ENCODE results near the gene HYOU1.
"Not testable (repeated sequence)": the region's sequence is repeated elsewhere in the genome, so short reads cannot be mapped to it uniquely, and the experiment has no call there.

The HYOU1 gene

DNA sequence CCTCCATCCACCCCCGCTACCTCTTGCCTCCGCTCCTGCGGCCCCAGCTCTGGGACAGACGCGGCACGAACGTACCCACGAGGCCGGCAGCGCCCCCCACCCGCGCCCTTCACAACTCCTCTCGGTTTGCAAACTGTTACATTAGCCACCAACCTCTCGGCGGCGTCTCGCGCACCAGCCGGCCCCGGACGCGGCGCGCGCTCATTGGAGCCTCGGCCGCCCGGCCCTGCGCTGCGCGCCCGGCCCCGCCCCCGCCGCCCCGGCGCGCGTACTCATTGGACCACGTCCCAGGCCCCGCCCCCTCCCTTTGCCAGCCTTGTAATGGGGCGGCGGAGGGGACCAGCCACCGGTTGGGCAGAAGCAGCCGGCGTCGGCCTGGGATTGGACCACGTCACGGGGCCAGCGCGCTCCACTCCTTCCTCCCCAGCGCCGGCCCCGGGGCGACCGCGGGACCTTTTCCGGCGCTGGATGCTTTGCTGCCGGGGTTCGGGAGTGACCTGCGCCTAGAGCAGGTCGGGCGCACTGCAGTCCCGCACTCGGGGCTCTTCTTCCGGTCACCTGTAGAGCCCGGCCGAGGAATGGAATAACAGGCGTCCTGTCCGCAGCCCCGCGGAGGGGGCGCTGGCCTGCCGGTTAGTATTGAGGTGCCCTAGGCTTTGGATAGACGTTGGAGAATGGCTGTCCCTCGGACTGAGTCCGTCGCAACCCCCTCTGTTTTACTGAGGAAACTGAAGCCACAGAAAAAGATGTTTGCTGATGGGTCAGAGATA, at the start of gene HYOU1:
Gene HYOU1 (minus strand): TSS at position 206 of the 770 bp plus-strand sequence. CDS start 1,045 bp downstream, outside the sequence.
- DNase-seq (ENCODE audit: low read depth), result peak; percentile 98

DNA sequence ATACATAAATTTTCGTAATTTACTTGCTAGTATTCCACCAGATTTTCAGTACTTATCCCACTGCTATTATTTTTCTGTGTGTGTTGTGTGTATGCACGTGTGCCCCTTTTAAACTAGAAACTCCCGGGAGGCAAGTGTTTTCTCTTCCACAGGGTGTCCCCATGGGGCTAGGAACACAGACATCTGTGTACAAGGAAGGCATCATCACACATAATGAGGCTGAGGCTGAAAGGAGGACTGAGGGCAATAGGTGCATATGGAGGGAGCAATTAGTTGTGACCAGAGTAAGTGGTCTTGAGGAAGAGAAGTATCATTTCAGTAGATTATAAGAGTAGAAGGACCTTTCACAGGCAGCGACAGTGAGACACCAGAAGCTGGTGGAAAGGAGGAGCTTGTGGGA, 46.8 kb upstream of the HYOU1 start:
- DNase-seq (ENCODE audit: low read depth), result no peak

DNA sequence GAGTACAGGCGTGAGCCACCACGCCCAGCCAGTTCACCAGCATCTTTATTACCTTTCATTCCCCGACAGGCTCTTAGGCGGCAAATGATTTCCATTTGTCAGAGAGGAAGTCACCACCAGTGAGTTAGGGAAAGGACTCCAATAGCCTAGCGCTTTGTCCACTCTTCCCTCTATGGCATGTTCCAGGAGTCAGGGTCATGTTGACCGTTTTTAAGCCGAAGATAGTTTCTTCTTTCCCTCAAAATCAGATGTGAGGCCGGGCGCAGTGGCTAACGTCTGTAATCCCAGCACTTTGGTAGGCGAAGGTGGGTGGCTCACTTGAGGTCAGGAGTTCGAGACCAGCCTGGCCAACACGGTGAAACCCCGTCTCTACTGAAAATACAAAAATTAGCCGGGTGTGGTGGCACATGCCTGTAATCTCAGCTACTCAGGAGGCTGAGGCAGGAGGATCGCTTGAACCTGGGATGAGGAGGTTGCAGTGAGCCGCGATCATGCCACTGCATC, 46.2 kb upstream of the HYOU1 start:
- DNase-seq (ENCODE audit: low read depth), result not testable (repeated sequence)

GRCh38 chr11:119101759-119102423, 44.9 kb upstream of the HYOU1 start, which contains the start of gene DPAGT1:
TSS of gene DPAGT1 (minus strand) at chr11:119101853. CDS start at chr11:119101655, 198 bp downstream.
- peak; percentile 54 for DNase-seq (ENCODE audit: low read depth)

- no peak for DNase-seq (ENCODE audit: low read depth)
These were observed 44.2 kb upstream of the HYOU1 start for GRCh38 chr11:119100994-119101758.

DNA sequence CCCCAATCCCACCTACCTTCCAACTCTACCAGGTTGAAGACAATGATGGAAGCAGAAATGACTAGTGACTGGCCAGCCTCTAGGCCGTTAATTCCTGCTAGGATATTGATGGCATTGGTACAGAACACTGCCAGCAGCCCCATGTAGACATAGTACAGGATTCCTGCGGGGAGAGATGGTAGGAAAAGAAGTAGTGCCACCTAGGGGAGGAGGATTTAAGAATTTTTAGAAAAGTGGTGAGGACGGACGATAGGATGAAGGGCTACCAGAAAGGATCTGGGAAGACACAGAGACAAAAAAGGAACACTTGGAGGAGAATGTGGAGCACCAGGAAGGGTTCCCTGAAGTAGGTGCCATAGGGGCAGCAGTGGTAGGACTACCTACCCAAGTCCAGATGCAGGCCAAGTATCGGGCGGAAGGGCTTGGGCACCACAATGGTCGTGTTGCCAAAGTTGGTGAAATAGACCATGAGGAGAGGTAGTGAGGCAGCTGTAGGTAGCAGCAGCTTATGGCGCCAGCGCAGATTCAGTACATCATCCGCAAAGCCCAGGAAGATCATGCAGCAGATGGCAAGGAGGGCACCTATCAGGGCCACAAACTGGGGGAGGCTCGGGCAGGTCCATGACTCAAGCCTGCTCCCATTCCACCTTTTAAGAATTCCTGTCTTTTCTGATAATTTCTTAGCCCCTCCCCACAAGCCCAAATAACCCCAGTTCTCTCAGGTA, 43.4 kb upstream of the HYOU1 start:
- no peak for DNase-seq (ENCODE audit: low read depth)

DNA sequence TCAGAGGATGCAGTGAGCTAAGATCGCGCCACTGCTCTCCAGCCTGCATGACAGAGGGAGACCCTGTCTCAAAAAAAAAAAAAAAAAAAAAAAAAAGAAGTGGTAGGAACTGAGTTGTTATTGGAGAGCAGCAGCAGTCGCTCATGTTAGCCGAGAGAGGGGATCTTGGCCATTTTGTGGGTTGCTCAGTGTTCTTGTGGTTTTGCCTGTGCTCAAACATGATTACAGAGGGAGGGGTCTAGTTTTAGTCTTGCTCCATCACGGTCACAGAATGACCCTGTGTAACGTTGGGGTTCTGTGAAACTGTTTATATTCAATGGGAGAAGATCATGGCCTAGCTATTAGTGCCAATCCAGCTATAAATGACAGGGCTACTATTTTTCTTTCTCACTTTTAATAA, 42.7 kb upstream of the HYOU1 start:
- no peak for DNase-seq (ENCODE audit: low read depth)

- peak; percentile 95 for DNase-seq (ENCODE audit: low read depth)
These were observed 38.3 kb upstream of the HYOU1 start for GRCh38 chr11:119095066-119095880.

DNA sequence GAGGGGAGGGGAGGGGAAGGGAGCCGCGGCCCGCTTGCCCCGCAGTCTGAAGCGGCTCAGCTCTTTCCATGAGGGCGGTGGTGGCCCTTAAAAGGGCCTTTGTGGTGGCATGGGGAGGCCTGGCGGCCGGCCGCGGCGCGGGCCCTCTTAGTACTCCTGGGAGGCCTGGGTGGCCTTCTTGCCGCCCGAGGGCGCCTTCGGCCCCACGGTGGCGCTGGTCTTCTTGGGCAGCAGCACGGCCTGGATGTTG, 37.7 kb upstream of the HYOU1 start:
- DNase-seq (ENCODE audit: low read depth), result no peak

GRCh38 chr11:119093942-119094815, 37.2 kb upstream of the HYOU1 start:
- no peak for DNase-seq (ENCODE audit: low read depth)

GRCh38 chr11:119092880-119093842, 36.2 kb upstream of the HYOU1 start:
- no peak for DNase-seq (ENCODE audit: low read depth)

DNA sequence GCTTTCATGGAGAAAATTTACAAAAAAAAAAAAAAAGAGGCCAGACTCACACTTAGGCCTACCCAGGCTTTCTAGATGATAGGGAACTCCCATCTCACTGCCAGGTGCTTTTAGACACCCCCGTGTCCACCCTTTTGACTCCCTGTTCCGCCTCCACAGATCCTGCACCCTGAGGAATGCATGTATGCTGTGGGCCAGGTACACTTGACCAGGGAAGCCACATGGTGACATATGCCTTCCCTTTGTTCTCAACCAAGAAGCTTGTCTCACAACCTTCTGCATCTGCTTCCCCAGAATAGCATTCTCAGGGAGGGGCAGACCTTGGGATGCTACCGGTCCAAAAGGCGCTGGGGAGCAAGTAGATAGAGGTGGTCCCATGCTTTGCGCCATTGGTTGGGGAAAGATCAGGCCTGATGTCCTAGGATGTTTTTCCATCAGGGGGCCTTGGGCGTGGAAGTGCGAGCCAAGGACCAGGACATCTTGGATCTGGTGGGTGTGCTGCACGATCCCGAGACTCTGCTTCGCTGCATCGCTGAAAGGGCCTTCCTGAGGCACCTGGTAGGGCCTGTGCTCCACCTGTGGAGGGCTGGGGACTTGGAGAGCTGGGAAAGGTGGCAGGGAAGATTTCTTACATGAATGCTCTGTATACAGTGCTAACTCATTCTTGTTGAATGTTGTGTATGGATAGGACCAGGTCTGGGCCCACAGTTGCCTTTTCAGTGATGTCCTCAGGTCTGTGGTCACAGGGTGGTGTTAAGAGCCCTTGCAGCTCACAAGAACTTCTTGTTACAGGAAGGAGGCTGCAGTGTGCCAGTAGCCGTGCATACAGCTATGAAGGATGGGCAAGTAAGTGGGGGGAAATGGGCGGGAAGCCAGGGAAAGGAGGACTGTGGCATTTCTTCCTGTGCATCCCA, 35.2 kb upstream of the HYOU1 start:
- no peak for DNase-seq (ENCODE audit: low read depth)

GRCh38 chr11:119091178-119091577, 34.2 kb upstream of the HYOU1 start:
- no peak for DNase-seq (ENCODE audit: low read depth)

GRCh38 chr11:119089319-119089718, 32.3 kb upstream of the HYOU1 start:
- DNase-seq (ENCODE audit: low read depth), result no peak

DNA sequence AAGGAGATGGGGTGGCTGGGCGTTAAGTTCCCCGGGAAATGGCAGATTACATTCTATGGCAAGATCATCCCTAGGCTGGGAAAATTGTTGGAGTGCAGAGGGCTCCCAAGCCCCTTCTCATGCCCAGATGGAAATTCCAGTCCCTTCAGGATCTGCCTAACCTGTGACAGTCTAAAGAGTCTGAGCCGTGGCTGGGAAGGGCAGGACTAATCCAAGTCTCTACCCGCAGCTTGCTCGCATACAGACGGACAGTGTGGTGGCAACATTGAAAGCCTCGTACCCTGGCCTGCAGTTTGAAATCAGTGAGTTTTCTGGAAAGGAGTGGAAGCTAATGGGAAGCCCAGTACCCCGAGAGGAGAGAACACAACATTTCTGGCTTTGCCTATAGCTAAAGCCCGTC, 31.4 kb upstream of the HYOU1 start:
- DNase-seq (ENCODE audit: low read depth), result no peak

DNA sequence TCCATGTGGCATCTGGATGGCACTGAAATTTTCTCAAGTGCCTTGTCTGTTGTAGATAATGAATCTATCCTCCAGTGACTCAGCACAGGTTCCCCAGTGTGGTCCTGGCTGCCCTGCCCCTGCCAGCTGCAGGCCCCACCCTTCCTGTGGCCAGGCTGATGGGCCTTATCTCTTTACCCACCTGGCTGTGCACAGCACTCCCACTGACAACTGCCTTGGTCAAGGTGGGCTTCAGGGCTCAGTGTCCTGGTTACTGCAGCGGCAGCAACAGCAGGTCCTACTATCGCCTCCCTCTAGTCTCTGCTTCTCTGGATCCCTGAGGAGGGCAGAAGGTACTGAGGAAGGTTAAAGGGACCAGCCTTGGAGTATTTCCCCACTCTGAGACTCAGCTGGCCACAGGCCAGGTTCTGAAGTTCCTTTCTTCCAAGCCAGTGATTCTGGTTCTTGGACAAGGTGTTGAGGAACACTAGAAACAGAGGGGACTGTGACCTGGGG, 30.8 kb upstream of the HYOU1 start:
- DNase-seq (ENCODE audit: low read depth), result no peak

- DNase-seq (ENCODE audit: low read depth), result no peak
These were observed 30.1 kb upstream of the HYOU1 start for GRCh38 chr11:119087123-119087522.

- no peak for DNase-seq (ENCODE audit: low read depth)
These were observed 28.4 kb upstream of the HYOU1 start for GRCh38 chr11:119085437-119085847.

Measured in stimulated activated CD8-positive, alpha-beta memory T cell treated with anti-CD3 and anti-CD28 coated beads, Interleukin-15, amount 100 ng/mL, for 24 hours (primary cell).